Astrocyte of the cerebellum (primary cell): ENCODE data around the gene CTNNA2.

Source experiments
- DNase-seq: peaks from one replicate; pipeline ENCODE4 v3.0.0-alpha.2; 2011; ENCODE audit warnings: low read depth
- H3K4me3 ChIP-seq: 2 replicates; pipeline ENCODE4 v1.5.1; 2011; ENCODE audit warnings: mild to moderate bottlenecking, low read depth, low read length, moderate library complexity
- in situ Hi-C: cut with HindIII; loops from 2 replicates; pipeline ENCODE4 v1.10.0; 2017; ENCODE audit warnings: low sequenced_read_pairs
- TF ChIP-seq, protein P1 (sequence below): IDR thresholded peaks from 2 replicates; pipeline ENCODE4 v1.5.1; 2012; ENCODE audit warnings: low read length, low read depth, moderate library complexity, mild to moderate bottlenecking; ENCODE audit errors: missing control alignments

CTNNA2 gene

DNA sequence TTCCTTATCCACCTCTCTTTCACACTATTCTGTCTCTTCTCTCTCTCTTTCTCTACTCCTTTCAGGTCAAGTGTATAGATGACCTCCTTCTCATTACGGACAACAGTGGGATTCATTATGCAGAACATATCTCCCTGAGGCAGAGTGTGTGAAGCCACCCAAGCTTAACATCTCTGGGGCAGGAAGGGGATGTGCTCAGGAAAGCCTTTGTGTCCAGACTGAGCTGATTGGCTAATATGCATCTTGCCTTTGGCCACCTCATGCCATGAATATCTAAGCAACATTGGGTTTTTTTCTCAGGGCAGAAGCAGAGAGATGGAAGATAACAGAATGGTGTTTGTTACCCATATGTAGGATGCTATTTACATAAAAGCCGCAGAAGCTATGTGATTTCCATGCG lies 1003.1 kb downstream of the CTNNA2 start:
- TF ChIP-seq, protein P1, sequence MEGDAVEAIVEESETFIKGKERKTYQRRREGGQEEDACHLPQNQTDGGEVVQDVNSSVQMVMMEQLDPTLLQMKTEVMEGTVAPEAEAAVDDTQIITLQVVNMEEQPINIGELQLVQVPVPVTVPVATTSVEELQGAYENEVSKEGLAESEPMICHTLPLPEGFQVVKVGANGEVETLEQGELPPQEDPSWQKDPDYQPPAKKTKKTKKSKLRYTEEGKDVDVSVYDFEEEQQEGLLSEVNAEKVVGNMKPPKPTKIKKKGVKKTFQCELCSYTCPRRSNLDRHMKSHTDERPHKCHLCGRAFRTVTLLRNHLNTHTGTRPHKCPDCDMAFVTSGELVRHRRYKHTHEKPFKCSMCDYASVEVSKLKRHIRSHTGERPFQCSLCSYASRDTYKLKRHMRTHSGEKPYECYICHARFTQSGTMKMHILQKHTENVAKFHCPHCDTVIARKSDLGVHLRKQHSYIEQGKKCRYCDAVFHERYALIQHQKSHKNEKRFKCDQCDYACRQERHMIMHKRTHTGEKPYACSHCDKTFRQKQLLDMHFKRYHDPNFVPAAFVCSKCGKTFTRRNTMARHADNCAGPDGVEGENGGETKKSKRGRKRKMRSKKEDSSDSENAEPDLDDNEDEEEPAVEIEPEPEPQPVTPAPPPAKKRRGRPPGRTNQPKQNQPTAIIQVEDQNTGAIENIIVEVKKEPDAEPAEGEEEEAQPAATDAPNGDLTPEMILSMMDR, result no peak
- no peak for DNase-seq
- in situ Hi-C loops, result no loop called here
- H3K4me3 ChIP-seq, result no peak overlapping the region

DNA sequence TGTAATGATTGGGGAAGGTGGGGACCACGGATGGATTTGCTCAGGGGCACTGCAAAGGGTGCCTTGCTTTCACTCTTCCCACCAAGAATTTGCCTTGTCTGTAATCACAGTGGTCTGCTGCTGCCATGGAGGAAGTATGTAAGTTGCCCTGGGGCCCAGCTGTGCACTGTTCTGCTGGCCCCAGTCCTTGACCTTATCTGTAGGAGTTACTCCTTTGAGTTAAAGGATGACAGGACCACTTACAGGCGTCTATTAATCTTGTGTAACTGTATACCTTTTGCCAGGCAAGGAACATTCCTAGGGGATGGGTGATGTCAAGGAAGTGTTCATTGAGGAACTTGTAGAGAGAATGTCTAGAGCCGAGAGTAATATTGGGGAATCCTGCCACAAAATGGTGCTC lies 1004.5 kb downstream of the CTNNA2 start:
- in situ Hi-C loops, result no loop called here
- no peak overlapping the region for H3K4me3 ChIP-seq
- TF ChIP-seq, protein P1, result no peak
- no peak for DNase-seq

DNA sequence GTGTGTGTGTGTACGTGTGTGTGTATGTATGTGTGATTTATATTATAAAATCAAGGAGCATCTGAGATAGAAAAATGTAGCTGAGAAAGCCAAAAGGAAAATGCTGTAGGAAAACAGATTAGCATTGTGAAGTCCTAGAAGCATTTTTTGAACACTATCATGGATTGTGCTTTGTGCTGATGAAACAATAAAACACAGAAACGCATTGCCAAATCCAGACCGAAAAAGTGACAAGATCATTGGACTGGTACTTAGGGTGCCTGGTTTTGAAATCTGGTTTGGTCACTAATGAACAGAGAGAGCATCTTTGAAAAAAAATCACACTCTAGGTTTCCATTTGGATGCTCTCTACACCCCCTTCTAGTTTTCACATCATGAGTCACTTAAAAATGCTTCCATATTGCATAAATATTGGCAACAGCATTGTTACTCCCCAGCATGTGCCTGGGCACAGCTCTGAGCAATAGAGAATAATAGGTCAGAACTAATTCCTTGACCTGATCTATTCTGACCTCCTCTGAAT lies 1006.3 kb downstream of the CTNNA2 start:
- in situ Hi-C loops, result no loop called here
- TF ChIP-seq, protein P1, result no peak
- no peak overlapping the region for H3K4me3 ChIP-seq
- no peak for DNase-seq

DNA sequence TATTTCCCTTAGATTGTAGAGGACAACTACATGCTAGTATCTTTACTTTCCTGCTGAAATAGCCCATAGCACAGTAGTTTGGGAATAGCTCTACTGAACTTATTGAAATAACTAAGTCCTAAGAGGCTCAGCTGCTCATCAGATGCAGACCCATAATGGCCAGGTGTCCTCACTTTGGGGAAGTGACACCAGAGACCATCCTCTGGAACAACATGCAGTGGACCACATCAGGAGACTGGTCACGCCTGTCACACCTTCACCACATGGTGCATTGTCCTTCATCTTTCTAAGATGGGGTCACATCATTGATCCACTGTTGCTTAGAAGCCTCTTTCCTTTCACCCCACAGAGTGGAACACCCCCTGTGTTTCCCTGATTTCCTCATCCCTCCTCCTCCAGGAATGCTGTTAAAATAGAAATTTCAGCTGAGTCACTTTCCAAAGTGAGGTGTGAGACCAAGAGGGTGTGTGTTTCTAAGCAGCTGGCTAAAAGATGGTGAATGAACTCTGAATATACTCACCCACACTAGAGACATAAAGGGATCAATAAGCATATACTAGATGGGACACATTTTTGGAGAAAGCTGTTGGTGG lies 1006.9 kb downstream of the CTNNA2 start:
- no peak for DNase-seq
- TF ChIP-seq, protein P1, result no peak
- H3K4me3 ChIP-seq, result no peak overlapping the region
- in situ Hi-C loops, result no loop called here

DNA sequence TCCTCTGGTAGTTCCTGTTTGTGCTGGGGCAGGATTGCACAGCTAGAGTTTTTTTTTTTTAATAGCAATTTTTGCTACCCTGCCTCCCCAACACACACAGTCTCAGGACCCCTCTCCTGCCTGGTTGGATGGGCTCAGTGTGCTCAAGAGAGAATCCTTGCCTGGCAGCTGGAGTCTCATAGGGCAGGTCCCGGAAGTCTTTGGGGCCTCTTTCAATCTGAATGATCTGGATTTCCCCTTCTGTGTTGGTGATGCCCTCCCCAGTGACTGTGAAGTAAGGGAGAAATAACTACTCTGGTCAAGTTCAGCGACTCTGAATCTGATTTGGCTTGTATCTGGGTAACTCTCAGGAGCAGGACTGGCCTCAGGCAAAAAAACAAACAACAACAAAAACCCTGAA lies 1012.3 kb downstream of the CTNNA2 start:
- TF ChIP-seq, protein P1, result no peak

DNA sequence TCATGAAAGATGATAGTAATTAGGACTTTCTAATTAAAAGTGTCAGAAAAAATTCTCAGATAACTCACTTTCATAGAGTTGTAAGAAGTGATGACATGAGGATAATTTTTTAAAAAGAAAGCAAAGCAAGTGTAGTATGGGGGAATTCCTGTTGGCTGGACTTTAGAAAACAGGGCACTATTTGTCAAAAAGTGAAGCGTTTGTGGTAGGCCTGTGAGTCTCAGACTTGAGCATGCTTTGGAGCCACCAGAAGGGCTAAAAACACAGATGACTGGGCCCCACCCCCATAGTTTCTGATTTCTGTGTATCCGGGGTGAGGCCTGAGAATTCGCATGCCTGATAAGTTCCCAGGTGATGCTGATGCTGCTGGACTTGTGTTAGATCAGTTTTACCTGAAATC lies 1014.3 kb downstream of the CTNNA2 start:
- in situ Hi-C loops, result no loop called here

More for the DNA sequence above, 1012.3 kb downstream of the CTNNA2 start:
- H3K4me3 ChIP-seq, result no peak overlapping the region
- DNase-seq, result no peak
- in situ Hi-C loops, result no loop called here

More for the DNA sequence above, 1014.3 kb downstream of the CTNNA2 start:
- TF ChIP-seq, protein P1, result no peak
- no peak overlapping the region for H3K4me3 ChIP-seq
- DNase-seq, result no peak
